Right renal pelvis (tissue), 4 donors: Measurements from ENCODE around the gene CD8B. TPM values are rescaled to one million over a fixed set of nuclear protein-coding genes. Genes with fewer than 3 reads are reported as not detected.

Experiments used
- DNase-seq, 4 donors: peaks; one replicate each; pipeline ENCODE4 v3.0.0-alpha.2; 2013; ENCODE audit warnings: low read depth in 4 of 4, low spot score in 3 of 4, missing footprints in 1 of 4
- polyA plus RNA-seq, 4 donors: library from polyadenylated mRNA; unstranded; fragments of 120-200 nt; gene quantifications; one replicate each; pipeline ENCODE4 v1.2.1, GENCODE V29; 2013; ENCODE audit not compliant: insufficient read length in 4 of 4

The CD8B gene
- polyA plus RNA-seq, 4 donors: 0.41 to 1.7 (median 0.76) TPM

- no peak for DNase-seq
These were observed 55.4 kb downstream of the CD8B start for GRCh38 chr2:86806059-86806857.

- no peak for DNase-seq
These were observed 60.7 kb downstream of the CD8B start for GRCh38 chr2:86800856-86801567.

GRCh38 chr2:86794861-86795260 is 66.8 kb downstream of the CD8B start:
- DNase-seq: no peak

- no peak for DNase-seq
These were observed 67.9 kb downstream of the CD8B start for GRCh38 chr2:86793752-86794151.

GRCh38 chr2:86791573-86791972 is 70.1 kb downstream of the CD8B start:
- no peak for DNase-seq

- DNase-seq: no peak
These were observed 70.8 kb downstream of the CD8B start, which contains the start of gene CD8A for GRCh38 chr2:86790676-86791572. Gene CD8A, minus strand, starts transcription at chr2:86790913. Its CDS starts 88 bp downstream, at chr2:86790825.

- no peak for DNase-seq
These were observed 71.5 kb downstream of the CD8B start for GRCh38 chr2:86790134-86790675.

- DNase-seq: no peak
These were observed 72.0 kb downstream of the CD8B start for GRCh38 chr2:86789687-86790133.

- DNase-seq: no peak
These were observed 72.6 kb downstream of the CD8B start for GRCh38 chr2:86788881-86789686.

GRCh38 chr2:86788165-86788564 is 73.5 kb downstream of the CD8B start:
- no peak for DNase-seq

GRCh38 chr2:86787736-86788135 is 74.0 kb downstream of the CD8B start:
- no peak for DNase-seq

GRCh38 chr2:86786001-86786536 is 75.6 kb downstream of the CD8B start:
- no peak for DNase-seq

GRCh38 chr2:86785456-86785855 is 76.2 kb downstream of the CD8B start:
- no peak for DNase-seq

GRCh38 chr2:86783615-86784339 is 77.9 kb downstream of the CD8B start:
- no peak for DNase-seq

- DNase-seq: no peak
These were observed 78.9 kb downstream of the CD8B start for GRCh38 chr2:86782748-86783147.

GRCh38 chr2:86781363-86781762 is 80.3 kb downstream of the CD8B start:
- no peak for DNase-seq

- no peak for DNase-seq
These were observed 81.7 kb downstream of the CD8B start for GRCh38 chr2:86779971-86780370.

- no peak for DNase-seq
These were observed 82.7 kb downstream of the CD8B start for GRCh38 chr2:86778957-86779356.

- no peak for DNase-seq
These were observed 85.2 kb downstream of the CD8B start for GRCh38 chr2:86776532-86776931.
